ENCODE data around the gene FER1L5. TPM values are rescaled to one million over a fixed set of nuclear protein-coding genes. Genes with fewer than 3 reads are reported as not detected.

The FER1L5 gene
- total and polyA plus RNA-seq, 2 experiments from 2014 or later, result 0.18 to 0.76 TPM

DNA sequence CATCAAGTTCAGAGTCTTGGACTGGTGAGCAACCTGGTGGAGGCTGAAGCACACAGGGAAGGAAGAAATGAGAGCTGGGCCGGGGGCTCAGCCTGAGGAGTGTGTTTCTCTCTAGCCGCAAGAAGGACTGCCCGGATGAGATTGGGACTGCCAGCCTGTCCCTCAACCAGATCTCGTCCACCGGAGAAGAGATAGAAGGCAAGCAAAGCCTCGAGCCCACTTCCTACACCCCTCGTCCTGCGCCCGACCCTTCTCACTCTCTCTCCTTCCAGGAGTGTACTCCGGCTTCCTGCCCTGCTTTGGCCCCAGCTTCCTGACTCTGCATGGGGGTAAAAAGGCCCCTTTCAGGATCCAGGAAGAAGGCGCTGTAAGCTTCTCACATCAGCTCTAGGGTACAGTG, 26.2 kb downstream of the FER1L5 start:
- Histone ChIP-seq H3K27me3 (ENCODE audit: insufficient read depth) (no peaks in the 10 kb centered on the region), H3K27ac (ENCODE audit: low read depth) (no peak overlapping the region), H3K79me2 (replicated peaks; ENCODE audit: insufficient read depth) (no peaks in the 10 kb centered on the region), H3K4me3 (no peak overlapping the region), H2AFZ (0 out of 2 replicates have a peak overlapping the region, but pooled peaks have one; percentile 18), H4K20me1 (replicated peaks; ENCODE audit: insufficient read depth) (no peaks in the 10 kb centered on the region), H3K4me1 (ENCODE audit: insufficient read depth) (no peaks in the 10 kb centered on the region), H3K4me2 (no peak overlapping the region), H3K36me3 (ENCODE audit: insufficient read depth) (no peaks in the 10 kb centered on the region), H3F3A (replicated peaks; ENCODE audit: low read depth) (no peaks in the 10 kb centered on the region), H3K9me2 (ENCODE audit: insufficient read depth) (no peaks in the 10 kb centered on the region)
- Mint-ChIP-seq H3K27ac (peak overlapping the region; percentile 34; the same call in 1 of the 2 replicates), H3K27me3 (ENCODE audit: insufficient read depth, low read depth, poor library complexity) (peaks cover 17% of the 10 kb centered on the region), H3K4me3 (no peak overlapping the region), H3K4me1 (peaks cover 5% of the 10 kb centered on the region; the same call in 1 of the 3 replicates), H3K36me3 (ENCODE audit: low read depth) (no peaks in the 10 kb centered on the region; the same call in 2 of the 3 replicates), H3K9me3 (peaks cover 10% of the 10 kb centered on the region)
- TF ChIP-seq JUNB (IDR thresholded peaks at IDR 0.05; ENCODE audit: unreplicated experiment), result no peak
- TF ChIP-seq EZH2 (IDR thresholded peaks at IDR 0.05; ENCODE audit: low read depth, unreplicated experiment), result no peak
- no peak for TF ChIP-seq ZNF331 (CRISPR knock-in tag; IDR thresholded peaks at IDR 0.05; ENCODE audit: low read depth)
- no peak for TF ChIP-seq CREB1 (CRISPR knock-in tag; IDR thresholded peaks at IDR 0.05; ENCODE audit: low read depth)
- no peak for TF ChIP-seq STAT1 (IDR thresholded peaks at IDR 0.05; ENCODE audit: unreplicated experiment)
- no peak for TF ChIP-seq NANOG (IDR thresholded peaks at IDR 0.05; ENCODE audit: borderline replicate concordance)
- no peak for TF ChIP-seq EZH2phosphoT487 (IDR thresholded peaks at IDR 0.05; ENCODE audit: unreplicated experiment)
- TF ChIP-seq, protein P1, sequence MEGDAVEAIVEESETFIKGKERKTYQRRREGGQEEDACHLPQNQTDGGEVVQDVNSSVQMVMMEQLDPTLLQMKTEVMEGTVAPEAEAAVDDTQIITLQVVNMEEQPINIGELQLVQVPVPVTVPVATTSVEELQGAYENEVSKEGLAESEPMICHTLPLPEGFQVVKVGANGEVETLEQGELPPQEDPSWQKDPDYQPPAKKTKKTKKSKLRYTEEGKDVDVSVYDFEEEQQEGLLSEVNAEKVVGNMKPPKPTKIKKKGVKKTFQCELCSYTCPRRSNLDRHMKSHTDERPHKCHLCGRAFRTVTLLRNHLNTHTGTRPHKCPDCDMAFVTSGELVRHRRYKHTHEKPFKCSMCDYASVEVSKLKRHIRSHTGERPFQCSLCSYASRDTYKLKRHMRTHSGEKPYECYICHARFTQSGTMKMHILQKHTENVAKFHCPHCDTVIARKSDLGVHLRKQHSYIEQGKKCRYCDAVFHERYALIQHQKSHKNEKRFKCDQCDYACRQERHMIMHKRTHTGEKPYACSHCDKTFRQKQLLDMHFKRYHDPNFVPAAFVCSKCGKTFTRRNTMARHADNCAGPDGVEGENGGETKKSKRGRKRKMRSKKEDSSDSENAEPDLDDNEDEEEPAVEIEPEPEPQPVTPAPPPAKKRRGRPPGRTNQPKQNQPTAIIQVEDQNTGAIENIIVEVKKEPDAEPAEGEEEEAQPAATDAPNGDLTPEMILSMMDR (conservative IDR thresholded peaks at IDR 0.05; ENCODE audit: low read depth in 2 of 2), result no peak
- no peak for TF ChIP-seq ZNF114 (CRISPR knock-in tag; IDR thresholded peaks at IDR 0.05)
- no peak for TF ChIP-seq POLR2AphosphoS5 (IDR thresholded peaks at IDR 0.05; ENCODE audit: low read depth)
- TF ChIP-seq, protein P2, sequence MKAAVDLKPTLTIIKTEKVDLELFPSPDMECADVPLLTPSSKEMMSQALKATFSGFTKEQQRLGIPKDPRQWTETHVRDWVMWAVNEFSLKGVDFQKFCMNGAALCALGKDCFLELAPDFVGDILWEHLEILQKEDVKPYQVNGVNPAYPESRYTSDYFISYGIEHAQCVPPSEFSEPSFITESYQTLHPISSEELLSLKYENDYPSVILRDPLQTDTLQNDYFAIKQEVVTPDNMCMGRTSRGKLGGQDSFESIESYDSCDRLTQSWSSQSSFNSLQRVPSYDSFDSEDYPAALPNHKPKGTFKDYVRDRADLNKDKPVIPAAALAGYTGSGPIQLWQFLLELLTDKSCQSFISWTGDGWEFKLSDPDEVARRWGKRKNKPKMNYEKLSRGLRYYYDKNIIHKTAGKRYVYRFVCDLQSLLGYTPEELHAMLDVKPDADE (IDR thresholded peaks at IDR 0.05), result no peak
- TF ChIP-seq, protein P3, sequence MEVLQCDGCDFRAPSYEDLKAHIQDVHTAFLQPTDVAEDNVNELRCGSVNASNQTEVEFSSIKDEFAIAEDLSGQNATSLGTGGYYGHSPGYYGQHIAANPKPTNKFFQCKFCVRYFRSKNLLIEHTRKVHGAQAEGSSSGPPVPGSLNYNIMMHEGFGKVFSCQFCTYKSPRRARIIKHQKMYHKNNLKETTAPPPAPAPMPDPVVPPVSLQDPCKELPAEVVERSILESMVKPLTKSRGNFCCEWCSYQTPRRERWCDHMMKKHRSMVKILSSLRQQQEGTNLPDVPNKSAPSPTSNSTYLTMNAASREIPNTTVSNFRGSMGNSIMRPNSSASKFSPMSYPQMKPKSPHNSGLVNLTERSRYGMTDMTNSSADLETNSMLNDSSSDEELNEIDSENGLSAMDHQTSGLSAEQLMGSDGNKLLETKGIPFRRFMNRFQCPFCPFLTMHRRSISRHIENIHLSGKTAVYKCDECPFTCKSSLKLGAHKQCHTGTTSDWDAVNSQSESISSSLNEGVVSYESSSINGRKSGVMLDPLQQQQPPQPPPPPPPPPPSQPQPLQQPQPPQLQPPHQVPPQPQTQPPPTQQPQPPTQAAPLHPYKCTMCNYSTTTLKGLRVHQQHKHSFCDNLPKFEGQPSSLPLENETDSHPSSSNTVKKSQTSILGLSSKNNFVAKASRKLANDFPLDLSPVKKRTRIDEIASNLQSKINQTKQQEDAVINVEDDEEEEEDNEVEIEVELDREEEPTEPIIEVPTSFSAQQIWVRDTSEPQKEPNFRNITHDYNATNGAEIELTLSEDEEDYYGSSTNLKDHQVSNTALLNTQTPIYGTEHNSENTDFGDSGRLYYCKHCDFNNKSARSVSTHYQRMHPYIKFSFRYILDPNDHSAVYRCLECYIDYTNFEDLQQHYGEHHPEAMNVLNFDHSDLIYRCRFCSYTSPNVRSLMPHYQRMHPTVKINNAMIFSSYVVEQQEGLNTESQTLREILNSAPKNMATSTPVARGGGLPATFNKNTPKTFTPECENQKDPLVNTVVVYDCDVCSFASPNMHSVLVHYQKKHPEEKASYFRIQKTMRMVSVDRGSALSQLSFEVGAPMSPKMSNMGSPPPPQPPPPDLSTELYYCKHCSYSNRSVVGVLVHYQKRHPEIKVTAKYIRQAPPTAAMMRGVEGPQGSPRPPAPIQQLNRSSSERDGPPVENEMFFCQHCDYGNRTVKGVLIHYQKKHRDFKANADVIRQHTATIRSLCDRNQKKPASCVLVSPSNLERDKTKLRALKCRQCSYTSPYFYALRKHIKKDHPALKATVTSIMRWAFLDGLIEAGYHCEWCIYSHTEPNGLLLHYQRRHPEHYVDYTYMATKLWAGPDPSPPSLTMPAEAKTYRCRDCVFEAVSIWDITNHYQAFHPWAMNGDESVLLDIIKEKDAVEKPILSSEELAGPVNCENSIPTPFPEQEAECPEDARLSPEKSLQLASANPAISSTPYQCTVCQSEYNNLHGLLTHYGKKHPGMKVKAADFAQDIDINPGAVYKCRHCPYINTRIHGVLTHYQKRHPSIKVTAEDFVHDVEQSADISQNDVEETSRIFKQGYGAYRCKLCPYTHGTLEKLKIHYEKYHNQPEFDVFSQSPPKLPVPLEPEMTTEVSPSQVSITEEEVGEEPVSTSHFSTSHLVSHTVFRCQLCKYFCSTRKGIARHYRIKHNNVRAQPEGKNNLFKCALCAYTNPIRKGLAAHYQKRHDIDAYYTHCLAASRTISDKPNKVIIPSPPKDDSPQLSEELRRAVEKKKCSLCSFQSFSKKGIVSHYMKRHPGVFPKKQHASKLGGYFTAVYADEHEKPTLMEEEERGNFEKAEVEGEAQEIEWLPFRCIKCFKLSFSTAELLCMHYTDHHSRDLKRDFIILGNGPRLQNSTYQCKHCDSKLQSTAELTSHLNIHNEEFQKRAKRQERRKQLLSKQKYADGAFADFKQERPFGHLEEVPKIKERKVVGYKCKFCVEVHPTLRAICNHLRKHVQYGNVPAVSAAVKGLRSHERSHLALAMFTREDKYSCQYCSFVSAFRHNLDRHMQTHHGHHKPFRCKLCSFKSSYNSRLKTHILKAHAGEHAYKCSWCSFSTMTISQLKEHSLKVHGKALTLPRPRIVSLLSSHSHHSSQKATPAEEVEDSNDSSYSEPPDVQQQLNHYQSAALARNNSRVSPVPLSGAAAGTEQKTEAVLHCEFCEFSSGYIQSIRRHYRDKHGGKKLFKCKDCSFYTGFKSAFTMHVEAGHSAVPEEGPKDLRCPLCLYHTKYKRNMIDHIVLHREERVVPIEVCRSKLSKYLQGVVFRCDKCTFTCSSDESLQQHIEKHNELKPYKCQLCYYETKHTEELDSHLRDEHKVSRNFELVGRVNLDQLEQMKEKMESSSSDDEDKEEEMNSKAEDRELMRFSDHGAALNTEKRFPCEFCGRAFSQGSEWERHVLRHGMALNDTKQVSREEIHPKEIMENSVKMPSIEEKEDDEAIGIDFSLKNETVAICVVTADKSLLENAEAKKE (CRISPR knock-in tag; IDR thresholded peaks at IDR 0.05), result no peak
- TF ChIP-seq, protein P4, sequence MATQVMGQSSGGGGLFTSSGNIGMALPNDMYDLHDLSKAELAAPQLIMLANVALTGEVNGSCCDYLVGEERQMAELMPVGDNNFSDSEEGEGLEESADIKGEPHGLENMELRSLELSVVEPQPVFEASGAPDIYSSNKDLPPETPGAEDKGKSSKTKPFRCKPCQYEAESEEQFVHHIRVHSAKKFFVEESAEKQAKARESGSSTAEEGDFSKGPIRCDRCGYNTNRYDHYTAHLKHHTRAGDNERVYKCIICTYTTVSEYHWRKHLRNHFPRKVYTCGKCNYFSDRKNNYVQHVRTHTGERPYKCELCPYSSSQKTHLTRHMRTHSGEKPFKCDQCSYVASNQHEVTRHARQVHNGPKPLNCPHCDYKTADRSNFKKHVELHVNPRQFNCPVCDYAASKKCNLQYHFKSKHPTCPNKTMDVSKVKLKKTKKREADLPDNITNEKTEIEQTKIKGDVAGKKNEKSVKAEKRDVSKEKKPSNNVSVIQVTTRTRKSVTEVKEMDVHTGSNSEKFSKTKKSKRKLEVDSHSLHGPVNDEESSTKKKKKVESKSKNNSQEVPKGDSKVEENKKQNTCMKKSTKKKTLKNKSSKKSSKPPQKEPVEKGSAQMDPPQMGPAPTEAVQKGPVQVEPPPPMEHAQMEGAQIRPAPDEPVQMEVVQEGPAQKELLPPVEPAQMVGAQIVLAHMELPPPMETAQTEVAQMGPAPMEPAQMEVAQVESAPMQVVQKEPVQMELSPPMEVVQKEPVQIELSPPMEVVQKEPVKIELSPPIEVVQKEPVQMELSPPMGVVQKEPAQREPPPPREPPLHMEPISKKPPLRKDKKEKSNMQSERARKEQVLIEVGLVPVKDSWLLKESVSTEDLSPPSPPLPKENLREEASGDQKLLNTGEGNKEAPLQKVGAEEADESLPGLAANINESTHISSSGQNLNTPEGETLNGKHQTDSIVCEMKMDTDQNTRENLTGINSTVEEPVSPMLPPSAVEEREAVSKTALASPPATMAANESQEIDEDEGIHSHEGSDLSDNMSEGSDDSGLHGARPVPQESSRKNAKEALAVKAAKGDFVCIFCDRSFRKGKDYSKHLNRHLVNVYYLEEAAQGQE (IDR thresholded peaks at IDR 0.05; ENCODE audit: unreplicated experiment), result no peak
- peak; percentile 25; the same call in 2 of the 3 replicates for ATAC-seq
- DNase-seq (ENCODE audit: low spot score), result no peak
